SIG-M5 (cell line): ENCODE results near the gene NTMT1.

Experiments used
- DNase-seq: peaks from one replicate; lab custom pipeline; 2025; lab: John Stamatoyannopoulos, UW

Gene NTMT1

GRCh38 chr9:129637102-129637501 is 11.1 kb downstream of the NTMT1 start:
- DNase-seq: no peak

DNA sequence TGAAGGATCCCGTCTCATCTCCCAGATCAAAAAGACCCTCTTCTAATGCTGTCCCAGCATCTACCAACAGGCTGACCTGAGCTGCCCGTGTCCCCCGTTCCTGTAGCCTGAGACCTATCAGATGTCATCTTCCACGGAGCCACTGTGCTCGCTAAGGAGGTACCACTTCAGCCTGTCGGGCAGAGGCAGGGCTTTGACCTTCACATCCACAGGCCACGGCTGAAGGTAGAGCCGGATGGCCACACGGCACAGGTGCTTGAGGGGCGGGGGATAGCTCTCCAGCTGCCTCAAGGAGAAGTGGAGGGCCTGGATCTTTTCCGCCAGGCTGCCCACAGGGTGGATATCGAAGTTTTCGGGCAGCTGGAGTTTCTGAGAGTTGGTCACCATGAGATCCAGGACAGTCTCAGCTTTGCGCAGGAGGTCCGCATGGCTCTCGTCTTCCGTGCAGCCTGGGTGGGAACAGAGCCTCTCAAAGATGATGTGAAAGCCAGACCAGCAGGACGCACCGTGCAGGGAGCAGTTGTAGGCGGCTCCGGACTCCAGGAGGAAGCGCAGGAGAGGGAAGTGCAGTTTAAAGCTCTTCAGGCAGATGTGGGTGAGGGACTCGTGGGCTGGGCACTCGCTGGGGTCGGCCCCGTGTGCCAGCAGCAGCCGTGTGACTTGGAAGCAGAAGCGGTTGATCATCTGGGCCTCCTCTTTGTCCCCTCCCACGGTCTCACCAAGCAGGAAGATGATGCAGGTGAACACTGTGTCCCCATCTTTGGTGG is 11.9 kb downstream of the NTMT1 start:
- no peak for DNase-seq

GRCh38 chr9:129639034-129639630 is 13.2 kb downstream of the NTMT1 start:
- no peak for DNase-seq

DNA sequence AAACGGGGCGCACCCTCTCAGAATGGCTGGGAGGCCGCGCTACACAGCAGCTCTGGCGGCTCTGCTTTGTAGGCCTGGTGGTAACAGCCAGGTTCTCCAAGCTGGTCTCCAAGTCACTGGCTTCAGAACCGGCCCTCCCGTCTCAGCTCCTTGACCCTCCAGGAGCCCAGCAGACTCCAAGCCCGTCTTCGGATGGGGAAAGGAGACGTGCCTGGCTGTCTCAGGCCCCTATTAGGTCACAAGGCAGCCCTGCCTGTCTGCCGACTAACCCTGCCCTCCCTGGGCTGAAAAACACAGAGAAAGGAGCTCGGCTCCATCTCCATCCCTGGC is 13.8 kb downstream of the NTMT1 start:
- no peak for DNase-seq

- no peak for DNase-seq
Measured at GRCh38 chr9:129640086-129640870, 14.3 kb downstream of the NTMT1 start.

DNA sequence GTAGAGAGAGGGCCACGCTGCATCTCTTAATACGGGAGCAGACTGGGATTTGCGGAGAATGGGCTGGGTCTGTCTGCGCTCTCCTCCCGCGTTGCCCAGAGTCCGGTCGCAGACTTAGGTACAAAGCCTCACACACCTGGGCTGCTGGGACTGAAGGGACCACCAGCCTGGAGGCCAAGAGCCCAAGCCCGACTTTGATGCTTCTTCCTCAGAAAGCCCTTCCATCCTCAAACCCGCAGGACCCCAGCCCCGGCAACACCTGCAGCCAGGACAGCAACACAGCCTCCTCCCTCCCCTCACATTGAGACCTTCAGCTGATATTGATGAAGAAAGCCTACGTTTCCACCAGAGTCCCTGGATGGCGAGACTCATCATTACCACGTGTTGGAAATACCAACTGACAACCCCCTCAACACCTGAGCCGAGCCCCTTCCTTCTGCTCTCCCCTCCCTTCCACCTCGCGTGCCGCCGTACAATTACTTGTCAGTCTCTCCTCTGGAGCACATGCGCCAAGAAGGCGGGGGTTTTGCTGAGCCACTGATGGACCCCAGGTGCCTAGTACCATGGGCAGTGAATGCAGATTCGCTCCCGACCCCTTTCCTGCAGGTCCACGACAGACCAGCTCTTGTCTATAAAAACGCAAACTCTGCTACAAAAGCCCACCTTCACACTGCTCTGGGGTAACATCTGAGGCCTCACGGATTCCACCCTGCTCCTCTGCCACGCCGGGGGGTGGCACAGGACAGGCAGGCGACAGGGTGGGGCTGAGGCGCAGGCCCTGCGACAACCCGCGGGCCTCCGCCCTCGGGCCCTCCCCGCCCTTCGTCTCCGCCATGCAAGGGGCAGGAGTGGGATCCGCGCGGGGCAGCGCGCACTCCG is 15.1 kb downstream of the NTMT1 start:
- no peak for DNase-seq

DNA sequence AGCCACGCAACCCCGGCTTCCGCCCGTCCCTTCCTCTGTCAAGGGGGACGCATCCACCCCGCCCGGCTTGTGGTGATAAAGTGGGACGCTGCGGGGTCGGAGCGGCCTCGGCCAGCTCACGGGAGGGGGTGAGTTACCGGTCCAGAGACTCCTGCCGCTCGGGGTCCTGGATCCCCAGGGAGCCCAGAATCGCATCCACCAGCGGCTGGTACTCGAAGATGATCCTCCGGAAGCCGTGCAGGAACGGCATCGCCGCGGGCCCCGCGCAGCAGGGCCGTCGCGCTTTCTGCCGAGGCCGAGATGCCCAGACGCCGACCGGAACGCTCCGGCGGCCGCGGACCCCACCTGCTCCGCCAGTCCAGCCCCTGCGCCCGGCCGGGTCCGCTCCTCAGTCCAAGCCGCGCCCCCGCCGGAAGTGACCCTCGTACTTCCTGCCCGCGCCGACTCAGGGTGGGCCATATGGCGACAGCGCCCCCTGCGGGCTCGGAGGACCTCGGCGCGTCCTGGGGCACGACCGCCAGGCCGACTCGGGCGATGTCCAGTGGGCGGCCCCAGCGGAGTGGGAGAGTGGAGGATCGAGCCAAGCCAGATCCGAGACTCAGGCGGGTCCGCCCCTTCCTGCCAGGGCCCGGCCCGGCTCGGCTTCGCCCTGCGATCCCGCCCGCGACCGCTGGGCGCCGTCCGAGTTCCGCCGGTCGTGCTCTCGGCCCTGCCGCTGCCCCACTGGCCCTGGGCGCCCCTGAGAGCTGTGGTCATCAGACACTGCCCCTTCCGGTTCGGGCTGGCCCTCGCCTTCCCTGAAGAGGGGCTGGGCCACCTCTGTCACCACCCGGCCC is 16.0 kb downstream of the NTMT1 start, which contains the start of gene ASB6:
TSS of gene ASB6 (minus strand) at position 402 of the 836 bp plus-strand sequence. CDS start at position 250, 152 bp downstream.
- DNase-seq: peak; percentile 20

GRCh38 chr9:129643706-129644105 is 17.7 kb downstream of the NTMT1 start:
- DNase-seq: no peak

- no peak for DNase-seq
Measured at GRCh38 chr9:129644365-129644764, 18.4 kb downstream of the NTMT1 start.

DNA sequence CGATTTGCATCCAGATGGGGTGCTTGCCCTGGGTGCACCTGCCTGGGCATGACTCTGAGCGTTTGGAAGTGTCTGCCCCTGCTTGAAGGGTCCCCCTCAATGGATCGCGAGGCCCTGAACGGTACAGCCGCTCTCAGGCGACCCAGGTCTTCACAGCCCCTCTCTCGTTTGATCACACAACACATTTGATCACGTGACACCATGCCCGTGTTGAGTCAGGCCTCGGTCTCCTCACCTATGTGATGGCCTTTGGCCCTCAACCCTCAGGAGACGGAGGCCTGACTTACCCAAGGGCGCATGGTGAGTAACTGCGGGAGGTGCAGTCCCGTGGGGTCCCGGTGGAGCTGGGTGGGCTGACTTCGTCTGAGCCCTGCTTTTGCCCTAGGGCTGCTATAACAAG is 18.9 kb downstream of the NTMT1 start:
- DNase-seq: no peak

- no peak for DNase-seq
Measured at GRCh38 chr9:129646252-129646651, 20.3 kb downstream of the NTMT1 start.

DNA sequence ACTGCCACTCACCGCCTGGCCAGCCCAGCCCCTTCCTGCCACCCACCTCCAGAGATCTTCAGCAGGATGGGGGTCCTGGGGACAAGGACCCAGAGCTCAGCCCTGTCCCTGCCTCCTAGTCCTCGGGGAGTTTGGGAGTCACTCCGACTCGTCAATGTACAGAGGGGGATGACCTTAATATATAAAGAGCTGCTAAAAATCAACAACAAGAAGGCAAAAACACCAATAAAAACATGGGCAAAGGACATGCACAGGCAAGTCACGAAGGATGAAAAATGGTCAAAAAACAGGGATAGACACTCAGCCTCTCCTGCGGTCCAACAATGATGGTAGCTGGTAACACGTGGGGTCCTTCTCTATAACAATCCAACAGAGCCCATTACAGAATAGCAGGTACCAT is 20.7 kb downstream of the NTMT1 start:
- no peak for DNase-seq

- DNase-seq: no peak
Measured at GRCh38 chr9:129647635-129648034, 21.7 kb downstream of the NTMT1 start.

DNA sequence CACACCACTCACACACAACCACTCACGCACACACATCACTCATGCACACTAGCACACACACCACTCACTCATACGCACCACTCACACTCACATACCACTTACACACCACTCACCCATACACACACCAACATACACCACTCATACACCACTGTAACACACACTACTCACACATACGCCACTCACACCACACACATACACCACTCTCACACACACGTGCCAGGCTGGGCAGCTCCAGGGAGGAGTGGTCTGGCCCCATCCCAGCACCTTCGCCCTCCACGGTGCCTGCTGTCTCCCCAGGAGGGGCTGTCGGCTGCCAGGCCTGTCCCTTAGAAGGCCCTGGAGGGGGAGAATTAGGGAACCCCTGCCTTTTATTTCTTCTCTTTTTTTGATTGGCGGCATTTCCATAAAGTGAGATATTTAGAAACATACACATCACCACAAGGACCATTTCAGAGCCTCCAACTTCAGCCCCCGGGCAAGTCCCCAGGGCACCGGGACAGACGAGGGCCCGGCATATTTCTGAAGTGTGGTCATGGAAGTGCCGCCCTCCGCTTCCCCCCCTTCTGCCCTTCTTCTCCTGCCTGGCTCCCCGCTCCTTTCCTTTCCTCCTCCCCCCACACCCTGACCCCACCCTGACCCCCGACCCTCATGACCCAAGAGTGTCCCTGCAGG is 22.3 kb downstream of the NTMT1 start:
- DNase-seq: no peak

GRCh38 chr9:129648764-129649115 is 22.8 kb downstream of the NTMT1 start:
- DNase-seq: no peak

- no peak for DNase-seq
Measured at GRCh38 chr9:129649726-129650679, 24.0 kb downstream of the NTMT1 start.

DNA sequence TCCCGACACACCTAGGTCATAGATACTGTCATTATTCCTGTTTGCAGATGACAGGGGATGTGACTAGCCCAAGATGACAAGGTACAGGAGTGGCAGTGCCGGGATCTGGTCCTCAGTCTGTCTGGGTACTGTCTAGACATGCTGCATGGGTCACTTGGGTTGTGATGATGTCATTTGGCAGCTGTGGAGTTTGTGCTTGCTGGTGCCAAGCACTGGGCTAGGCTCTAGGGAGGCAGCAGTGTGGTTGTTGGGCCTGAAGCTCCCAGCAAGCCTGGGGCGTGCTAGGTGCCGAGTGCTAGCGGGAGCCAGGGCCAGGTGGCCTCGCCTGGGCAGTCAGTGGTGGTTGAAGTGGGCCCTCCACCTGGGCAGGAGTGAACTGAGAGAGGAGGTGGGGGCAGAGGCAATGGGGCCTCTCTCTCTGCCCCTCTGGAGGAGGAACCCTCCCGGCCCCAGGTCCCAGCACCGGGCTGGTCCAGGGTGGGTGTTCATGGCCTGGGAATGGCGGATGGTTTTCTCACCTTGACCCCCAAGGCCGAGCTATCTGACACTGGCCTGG is 24.8 kb downstream of the NTMT1 start:
- no peak for DNase-seq

- DNase-seq: no peak
Measured at GRCh38 chr9:129653823-129654553, 28.0 kb downstream of the NTMT1 start.
